ENCODE measurements around the gene WDR27. TPM values are rescaled to one million over a fixed set of nuclear protein-coding genes. Genes with fewer than 3 reads are reported as not detected.

The WDR27 gene
- total RNA-seq, 1 donor from 2014 or later = 128 TPM

DNA sequence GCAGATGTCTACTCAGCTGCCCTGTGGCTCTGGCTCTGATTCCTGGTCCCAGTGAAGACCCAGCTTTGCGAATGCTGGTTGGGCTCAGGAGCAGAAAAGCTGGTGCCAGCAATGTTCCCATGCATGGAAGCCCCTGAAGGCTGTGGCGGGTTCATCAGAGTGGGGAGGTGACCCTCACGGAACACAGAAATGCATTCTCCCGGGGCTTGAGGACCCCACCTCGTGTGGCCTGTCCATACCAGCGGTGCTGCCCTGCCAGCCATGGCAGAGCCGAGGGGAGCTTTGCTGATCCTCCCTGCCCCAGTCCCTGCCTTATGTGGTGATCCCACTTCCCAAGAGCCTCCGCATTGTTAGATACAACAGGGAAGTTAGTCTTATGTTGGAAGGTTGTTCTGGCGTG is 290.5 kb downstream of the WDR27 start:
- Mint-ChIP-seq H3K4me1 (no peaks in the 10 kb centered on the region), H3K4me3 (no peak overlapping the region), H3K27ac (no peak overlapping the region), H3K9me3 (peaks cover 58% of the 10 kb centered on the region), H3K36me3 (peaks cover 9% of the 10 kb centered on the region), H3K27me3 (ENCODE audit: low read depth) (no peaks in the 10 kb centered on the region)
- TF ChIP-seq, protein P1, sequence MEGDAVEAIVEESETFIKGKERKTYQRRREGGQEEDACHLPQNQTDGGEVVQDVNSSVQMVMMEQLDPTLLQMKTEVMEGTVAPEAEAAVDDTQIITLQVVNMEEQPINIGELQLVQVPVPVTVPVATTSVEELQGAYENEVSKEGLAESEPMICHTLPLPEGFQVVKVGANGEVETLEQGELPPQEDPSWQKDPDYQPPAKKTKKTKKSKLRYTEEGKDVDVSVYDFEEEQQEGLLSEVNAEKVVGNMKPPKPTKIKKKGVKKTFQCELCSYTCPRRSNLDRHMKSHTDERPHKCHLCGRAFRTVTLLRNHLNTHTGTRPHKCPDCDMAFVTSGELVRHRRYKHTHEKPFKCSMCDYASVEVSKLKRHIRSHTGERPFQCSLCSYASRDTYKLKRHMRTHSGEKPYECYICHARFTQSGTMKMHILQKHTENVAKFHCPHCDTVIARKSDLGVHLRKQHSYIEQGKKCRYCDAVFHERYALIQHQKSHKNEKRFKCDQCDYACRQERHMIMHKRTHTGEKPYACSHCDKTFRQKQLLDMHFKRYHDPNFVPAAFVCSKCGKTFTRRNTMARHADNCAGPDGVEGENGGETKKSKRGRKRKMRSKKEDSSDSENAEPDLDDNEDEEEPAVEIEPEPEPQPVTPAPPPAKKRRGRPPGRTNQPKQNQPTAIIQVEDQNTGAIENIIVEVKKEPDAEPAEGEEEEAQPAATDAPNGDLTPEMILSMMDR (IDR thresholded peaks at IDR 0.05; ENCODE audit: unreplicated experiment) = no peak
- no peak for DNase-seq (ENCODE audit: low spot score in 2 of 2, unreplicated experiment in 2 of 2)

- Mint-ChIP-seq H3K27ac (no peak overlapping the region), H3K27me3 (ENCODE audit: low read depth) (no peaks in the 10 kb centered on the region), H3K9me3 (peaks cover 45% of the 10 kb centered on the region), H3K4me3 (no peak overlapping the region), H3K36me3 (peaks cover 4% of the 10 kb centered on the region), H3K4me1 (no peaks in the 10 kb centered on the region)
- TF ChIP-seq, protein P1 (IDR thresholded peaks at IDR 0.05; ENCODE audit: unreplicated experiment) = no peak
- no peak for DNase-seq (ENCODE audit: low spot score in 2 of 2, unreplicated experiment in 2 of 2)
Observed at GRCh38 chr6:169409742-169410312, 292.0 kb downstream of the WDR27 start.

DNA sequence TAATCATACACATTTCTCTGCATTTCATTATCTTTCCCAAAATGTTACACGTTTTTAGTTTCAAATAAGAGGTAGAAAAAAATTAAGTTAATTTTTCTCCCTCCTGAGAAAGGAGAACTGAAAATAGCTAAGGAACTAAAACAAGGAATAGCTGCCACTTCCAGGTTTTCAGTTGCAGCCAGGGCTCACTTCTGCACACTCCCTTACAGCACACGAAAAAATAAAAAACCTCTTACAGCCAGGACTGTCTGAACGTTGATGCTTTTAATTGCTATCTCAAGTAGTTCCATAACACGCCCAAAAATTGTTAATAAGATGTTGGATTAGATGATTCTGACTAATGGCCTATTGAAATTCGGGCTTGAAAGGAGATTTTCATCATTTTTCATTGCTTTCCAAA is 294.5 kb downstream of the WDR27 start:
- no peak overlapping the region for H3K4me3 Mint-ChIP-seq
- H3K36me3 Mint-ChIP-seq = peaks cover 4% of the 10 kb centered on the region
- no peak for DNase-seq (ENCODE audit: low spot score in 2 of 2, unreplicated experiment in 2 of 2)
- H3K27ac Mint-ChIP-seq = no peak overlapping the region
- peaks cover 25% of the 10 kb centered on the region for H3K9me3 Mint-ChIP-seq
- H3K27me3 Mint-ChIP-seq (ENCODE audit: low read depth) = no peaks in the 10 kb centered on the region
- no peaks in the 10 kb centered on the region for H3K4me1 Mint-ChIP-seq
- TF ChIP-seq, protein P1 (IDR thresholded peaks at IDR 0.05; ENCODE audit: unreplicated experiment) = no peak

Other genes with a start within 250 kb of the WDR27 start
- gene C6orf120, start 97 bp upstream of the WDR27 start, total RNA-seq = 35.5 to 36.6 TPM (median 35.8 TPM) in 3 replicates
- gene PHF10, start 22.5 kb upstream of the WDR27 start, total RNA-seq = 74.0 to 76.9 TPM (median 75.9 TPM) in 3 replicates
- 1.7 to 2.7 TPM (median 2.4 TPM) in 3 replicates for gene DYNLT2, start 49.5 kb upstream of the WDR27 start, total RNA-seq
- gene ERMARD, start 49.6 kb upstream of the WDR27 start, total RNA-seq = 44.1 to 46.7 TPM (median 45.6 TPM) in 3 replicates

Data from mesothelial cell of epicardium (in vitro differentiated cells).